ENCODE results near the gene ABI1. TPM values are rescaled to one million over a fixed set of nuclear protein-coding genes. Genes with fewer than 3 reads are reported as not detected.

ABI1 gene
- total and polyA plus RNA-seq, 2 of the 13 experiments (the other 11 are each of a cell fraction or from before 2014, with no cell fraction given), result 20.9 to 22.9 TPM

DNA sequence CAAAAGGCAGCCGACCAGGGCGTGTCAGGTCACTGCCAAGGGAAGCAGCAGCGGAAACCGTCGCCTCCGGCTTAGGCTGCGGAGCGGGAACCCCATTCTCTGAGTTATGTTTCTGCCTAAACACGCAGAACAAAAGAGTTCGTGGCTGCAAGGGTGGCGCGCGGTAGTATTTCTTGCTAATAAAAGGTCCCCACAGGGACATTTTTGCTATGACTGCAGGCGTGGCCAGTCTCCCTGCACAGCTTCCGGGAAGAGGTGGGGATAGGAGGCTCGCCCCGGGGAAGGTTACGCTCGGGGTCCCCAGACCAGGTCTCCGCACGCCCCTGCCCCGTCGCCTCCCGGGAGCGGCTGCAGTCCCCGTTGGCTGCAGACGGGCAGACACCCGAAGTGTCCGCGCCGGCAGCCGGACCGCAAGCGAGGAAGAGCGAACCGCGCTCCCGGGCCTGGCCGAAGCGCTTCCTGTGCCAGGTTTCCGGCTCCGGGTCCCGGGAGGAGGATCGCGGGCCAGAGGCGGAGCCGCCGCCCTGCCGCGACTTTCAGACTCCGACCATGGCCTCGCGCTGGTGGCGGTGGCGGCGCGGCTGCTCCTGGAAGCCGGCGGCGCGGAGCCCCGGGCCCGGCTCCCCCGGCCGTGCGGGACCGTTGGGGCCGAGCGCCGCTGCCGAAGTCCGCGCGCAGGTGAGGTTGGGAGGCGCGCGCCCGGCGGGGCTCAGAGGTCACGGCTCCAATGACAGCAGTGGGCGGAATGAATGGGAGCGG is 163.4 kb downstream of the ABI1 start, which contains the start of gene PDSS1 (continued):
- TF ChIP-seq RBAK (CRISPR knock-in tag; IDR thresholded peaks at IDR 0.05) (no peak), SRF (IDR thresholded peaks at IDR 0.05; ENCODE audit: low read depth, low read length) (no peak), HOXA5 (CRISPR knock-in tag; IDR thresholded peaks at IDR 0.05) (no peak), ZNF839 (CRISPR knock-in tag; IDR thresholded peaks at IDR 0.05; ENCODE audit: borderline replicate concordance) (peak; percentile 60; the same call in 1 of the 2 replicates), TBX2 (CRISPR knock-in tag; IDR thresholded peaks at IDR 0.05; ENCODE audit: borderline replicate concordance) (peak; percentile 63; the same call in 1 of the 2 replicates), SP4 (CRISPR knock-in tag; IDR thresholded peaks at IDR 0.05) (no peak), NFYC (CRISPR knock-in tag; IDR thresholded peaks at IDR 0.05) (peak; percentile 10; the same call in 1 of the 2 replicates), TCF7 (IDR thresholded peaks at IDR 0.05; ENCODE audit: low read depth) (no peak), GPN1 (CRISPR knock-in tag; IDR thresholded peaks at IDR 0.05; ENCODE audit: borderline replicate concordance) (no peak), NAIF1 (CRISPR knock-in tag; IDR thresholded peaks at IDR 0.05; ENCODE audit: borderline replicate concordance) (no peak), SMYD3 (CRISPR knock-in tag; IDR thresholded peaks at IDR 0.05) (no peak), ZNF747 (CRISPR knock-in tag; IDR thresholded peaks at IDR 0.05; ENCODE audit: borderline replicate concordance) (no peak), PAX8 (CRISPR knock-in tag; IDR thresholded peaks at IDR 0.05; ENCODE audit: borderline replicate concordance) (no peak), ZNF224 (CRISPR knock-in tag; IDR thresholded peaks at IDR 0.05) (no peak)
- TF ChIP-seq, protein P1, sequence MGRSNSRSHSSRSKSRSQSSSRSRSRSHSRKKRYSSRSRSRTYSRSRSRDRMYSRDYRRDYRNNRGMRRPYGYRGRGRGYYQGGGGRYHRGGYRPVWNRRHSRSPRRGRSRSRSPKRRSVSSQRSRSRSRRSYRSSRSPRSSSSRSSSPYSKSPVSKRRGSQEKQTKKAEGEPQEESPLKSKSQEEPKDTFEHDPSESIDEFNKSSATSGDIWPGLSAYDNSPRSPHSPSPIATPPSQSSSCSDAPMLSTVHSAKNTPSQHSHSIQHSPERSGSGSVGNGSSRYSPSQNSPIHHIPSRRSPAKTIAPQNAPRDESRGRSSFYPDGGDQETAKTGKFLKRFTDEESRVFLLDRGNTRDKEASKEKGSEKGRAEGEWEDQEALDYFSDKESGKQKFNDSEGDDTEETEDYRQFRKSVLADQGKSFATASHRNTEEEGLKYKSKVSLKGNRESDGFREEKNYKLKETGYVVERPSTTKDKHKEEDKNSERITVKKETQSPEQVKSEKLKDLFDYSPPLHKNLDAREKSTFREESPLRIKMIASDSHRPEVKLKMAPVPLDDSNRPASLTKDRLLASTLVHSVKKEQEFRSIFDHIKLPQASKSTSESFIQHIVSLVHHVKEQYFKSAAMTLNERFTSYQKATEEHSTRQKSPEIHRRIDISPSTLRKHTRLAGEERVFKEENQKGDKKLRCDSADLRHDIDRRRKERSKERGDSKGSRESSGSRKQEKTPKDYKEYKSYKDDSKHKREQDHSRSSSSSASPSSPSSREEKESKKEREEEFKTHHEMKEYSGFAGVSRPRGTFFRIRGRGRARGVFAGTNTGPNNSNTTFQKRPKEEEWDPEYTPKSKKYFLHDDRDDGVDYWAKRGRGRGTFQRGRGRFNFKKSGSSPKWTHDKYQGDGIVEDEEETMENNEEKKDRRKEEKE (IDR thresholded peaks at IDR 0.05), result no peak
- TF ChIP-seq, protein P2, sequence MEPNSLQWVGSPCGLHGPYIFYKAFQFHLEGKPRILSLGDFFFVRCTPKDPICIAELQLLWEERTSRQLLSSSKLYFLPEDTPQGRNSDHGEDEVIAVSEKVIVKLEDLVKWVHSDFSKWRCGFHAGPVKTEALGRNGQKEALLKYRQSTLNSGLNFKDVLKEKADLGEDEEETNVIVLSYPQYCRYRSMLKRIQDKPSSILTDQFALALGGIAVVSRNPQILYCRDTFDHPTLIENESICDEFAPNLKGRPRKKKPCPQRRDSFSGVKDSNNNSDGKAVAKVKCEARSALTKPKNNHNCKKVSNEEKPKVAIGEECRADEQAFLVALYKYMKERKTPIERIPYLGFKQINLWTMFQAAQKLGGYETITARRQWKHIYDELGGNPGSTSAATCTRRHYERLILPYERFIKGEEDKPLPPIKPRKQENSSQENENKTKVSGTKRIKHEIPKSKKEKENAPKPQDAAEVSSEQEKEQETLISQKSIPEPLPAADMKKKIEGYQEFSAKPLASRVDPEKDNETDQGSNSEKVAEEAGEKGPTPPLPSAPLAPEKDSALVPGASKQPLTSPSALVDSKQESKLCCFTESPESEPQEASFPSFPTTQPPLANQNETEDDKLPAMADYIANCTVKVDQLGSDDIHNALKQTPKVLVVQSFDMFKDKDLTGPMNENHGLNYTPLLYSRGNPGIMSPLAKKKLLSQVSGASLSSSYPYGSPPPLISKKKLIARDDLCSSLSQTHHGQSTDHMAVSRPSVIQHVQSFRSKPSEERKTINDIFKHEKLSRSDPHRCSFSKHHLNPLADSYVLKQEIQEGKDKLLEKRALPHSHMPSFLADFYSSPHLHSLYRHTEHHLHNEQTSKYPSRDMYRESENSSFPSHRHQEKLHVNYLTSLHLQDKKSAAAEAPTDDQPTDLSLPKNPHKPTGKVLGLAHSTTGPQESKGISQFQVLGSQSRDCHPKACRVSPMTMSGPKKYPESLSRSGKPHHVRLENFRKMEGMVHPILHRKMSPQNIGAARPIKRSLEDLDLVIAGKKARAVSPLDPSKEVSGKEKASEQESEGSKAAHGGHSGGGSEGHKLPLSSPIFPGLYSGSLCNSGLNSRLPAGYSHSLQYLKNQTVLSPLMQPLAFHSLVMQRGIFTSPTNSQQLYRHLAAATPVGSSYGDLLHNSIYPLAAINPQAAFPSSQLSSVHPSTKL (CRISPR knock-in tag; IDR thresholded peaks at IDR 0.05), result no peak; the same call in 1 of the 2 replicates
- TF ChIP-seq, protein P3, sequence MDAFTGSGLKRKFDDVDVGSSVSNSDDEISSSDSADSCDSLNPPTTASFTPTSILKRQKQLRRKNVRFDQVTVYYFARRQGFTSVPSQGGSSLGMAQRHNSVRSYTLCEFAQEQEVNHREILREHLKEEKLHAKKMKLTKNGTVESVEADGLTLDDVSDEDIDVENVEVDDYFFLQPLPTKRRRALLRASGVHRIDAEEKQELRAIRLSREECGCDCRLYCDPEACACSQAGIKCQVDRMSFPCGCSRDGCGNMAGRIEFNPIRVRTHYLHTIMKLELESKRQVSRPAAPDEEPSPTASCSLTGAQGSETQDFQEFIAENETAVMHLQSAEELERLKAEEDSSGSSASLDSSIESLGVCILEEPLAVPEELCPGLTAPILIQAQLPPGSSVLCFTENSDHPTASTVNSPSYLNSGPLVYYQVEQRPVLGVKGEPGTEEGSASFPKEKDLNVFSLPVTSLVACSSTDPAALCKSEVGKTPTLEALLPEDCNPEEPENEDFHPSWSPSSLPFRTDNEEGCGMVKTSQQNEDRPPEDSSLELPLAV (CRISPR knock-in tag; conservative IDR thresholded peaks at IDR 0.05; ENCODE audit: low read depth), result no peak
- TF ChIP-seq, protein P4, sequence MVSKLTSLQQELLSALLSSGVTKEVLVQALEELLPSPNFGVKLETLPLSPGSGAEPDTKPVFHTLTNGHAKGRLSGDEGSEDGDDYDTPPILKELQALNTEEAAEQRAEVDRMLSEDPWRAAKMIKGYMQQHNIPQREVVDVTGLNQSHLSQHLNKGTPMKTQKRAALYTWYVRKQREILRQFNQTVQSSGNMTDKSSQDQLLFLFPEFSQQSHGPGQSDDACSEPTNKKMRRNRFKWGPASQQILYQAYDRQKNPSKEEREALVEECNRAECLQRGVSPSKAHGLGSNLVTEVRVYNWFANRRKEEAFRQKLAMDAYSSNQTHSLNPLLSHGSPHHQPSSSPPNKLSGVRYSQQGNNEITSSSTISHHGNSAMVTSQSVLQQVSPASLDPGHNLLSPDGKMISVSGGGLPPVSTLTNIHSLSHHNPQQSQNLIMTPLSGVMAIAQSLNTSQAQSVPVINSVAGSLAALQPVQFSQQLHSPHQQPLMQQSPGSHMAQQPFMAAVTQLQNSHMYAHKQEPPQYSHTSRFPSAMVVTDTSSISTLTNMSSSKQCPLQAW (CRISPR knock-in tag; IDR thresholded peaks at IDR 0.05), result peak; percentile 74
- TF ChIP-seq, protein P5, sequence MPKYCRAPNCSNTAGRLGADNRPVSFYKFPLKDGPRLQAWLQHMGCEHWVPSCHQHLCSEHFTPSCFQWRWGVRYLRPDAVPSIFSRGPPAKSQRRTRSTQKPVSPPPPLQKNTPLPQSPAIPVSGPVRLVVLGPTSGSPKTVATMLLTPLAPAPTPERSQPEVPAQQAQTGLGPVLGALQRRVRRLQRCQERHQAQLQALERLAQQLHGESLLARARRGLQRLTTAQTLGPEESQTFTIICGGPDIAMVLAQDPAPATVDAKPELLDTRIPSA (CRISPR knock-in tag; IDR thresholded peaks at IDR 0.05; ENCODE audit: borderline replicate concordance), result no peak
